ENCODE results near the gene DEPDC5.

- TF ChIP-seq CTCF (IDR thresholded peaks at IDR 0.05) (no peak), POLR2A (IDR thresholded peaks at IDR 0.05) (no peak)
These were observed 166.5 kb downstream of the DEPDC5 start for GRCh38 chr22:31920306-31920705.
